Erythroblast (primary cell): Measurements from ENCODE around the gene TM4SF20.

Experiments
- DNase-seq, 2 experiments: peaks; one replicate each; lab custom pipeline; 2025; lab: John Stamatoyannopoulos, UW
- GATA1 ChIP-seq: IDR thresholded peaks from 2 replicates; pipeline ENCODE4 v1.6.1; 2011; ENCODE audit warnings: low read depth, mild to moderate bottlenecking, control low read depth, low read length, moderate library complexity
- POLR2A ChIP-seq: IDR thresholded peaks from 2 replicates; pipeline ENCODE4 v1.6.1; 2011; ENCODE audit warnings: mild to moderate bottlenecking, low read length

TM4SF20 gene

GRCh38 chr2:227363756-227364155, 15.3 kb downstream of the TM4SF20 start:
- TF ChIP-seq GATA1 = no peak
- TF ChIP-seq POLR2A = no peak
- DNase-seq = peak; percentile 30 to 32

GRCh38 chr2:227360351-227360750, 18.8 kb downstream of the TM4SF20 start:
- no peak for TF ChIP-seq GATA1
- TF ChIP-seq POLR2A = no peak
- DNase-seq = no peak

GRCh38 chr2:227351639-227352038, 27.5 kb downstream of the TM4SF20 start:
- TF ChIP-seq GATA1 (no peak), POLR2A (no peak)
- DNase-seq = no peak

GRCh38 chr2:227349989-227350612, 29.0 kb downstream of the TM4SF20 start:
- no peak for TF ChIP-seq POLR2A
- TF ChIP-seq GATA1 = no peak
- no peak for DNase-seq

- DNase-seq = no peak
- no peak for TF ChIP-seq GATA1
- TF ChIP-seq POLR2A = no peak
Observed at GRCh38 chr2:227348324-227348723, 30.8 kb downstream of the TM4SF20 start.

GRCh38 chr2:227347117-227347516, 32.0 kb downstream of the TM4SF20 start:
- no peak for TF ChIP-seq POLR2A
- TF ChIP-seq GATA1 = no peak
- DNase-seq = no peak

GRCh38 chr2:227344231-227344630, 34.9 kb downstream of the TM4SF20 start:
- no peak for DNase-seq
- TF ChIP-seq POLR2A (no peak), GATA1 (no peak)

- DNase-seq = no peak
- TF ChIP-seq POLR2A = no peak
Observed at GRCh38 chr2:227341553-227341952, 37.6 kb downstream of the TM4SF20 start.

GRCh38 chr2:227340106-227340505, 39.0 kb downstream of the TM4SF20 start:
- no peak for TF ChIP-seq GATA1
- no peak for TF ChIP-seq POLR2A
- DNase-seq = no peak

GRCh38 chr2:227339098-227339599, 40.0 kb downstream of the TM4SF20 start:
- no peak for TF ChIP-seq GATA1
- TF ChIP-seq POLR2A = no peak
- DNase-seq = peak in 1 of 2 experiments; percentile 11

GRCh38 chr2:227337442-227337841, 41.7 kb downstream of the TM4SF20 start:
- TF ChIP-seq POLR2A = no peak
- TF ChIP-seq GATA1 = no peak

GRCh38 chr2:227335713-227336112, 43.4 kb downstream of the TM4SF20 start:
- no peak for DNase-seq
- TF ChIP-seq GATA1 (no peak), POLR2A (no peak)

More at GRCh38 chr2:227337442-227337841, 41.7 kb downstream of the TM4SF20 start:
- DNase-seq = no peak

- TF ChIP-seq GATA1 = no peak
- no peak for TF ChIP-seq POLR2A
- no peak for DNase-seq
Observed at GRCh38 chr2:227326783-227327182, 52.3 kb downstream of the TM4SF20 start.

GRCh38 chr2:227325839-227326195, 53.3 kb downstream of the TM4SF20 start:
- DNase-seq = no peak

GRCh38 chr2:227324995-227325838, 53.9 kb downstream of the TM4SF20 start, which contains the start of gene MFF:
TSS of gene MFF (plus strand) at chr2:227325251. CDS start at chr2:227330666, 5,415 bp downstream.
- TF ChIP-seq POLR2A (peak; percentile 77), GATA1 (no peak)
- peak; percentile 95 for DNase-seq

More at GRCh38 chr2:227325839-227326195, 53.3 kb downstream of the TM4SF20 start:
- no peak for TF ChIP-seq POLR2A
- no peak for TF ChIP-seq GATA1
